AML-193 (cell line): Measurements from ENCODE around the gene TMEM69.
A peak's percentile ranks its signal among the peaks of the same experiment; 100 is the strongest.
"Not testable (repeated sequence)": the region's sequence is repeated elsewhere in the genome, so short reads cannot be mapped to it uniquely, and the experiment has no call there.

Experiments
- DNase-seq, 2 experiments: peaks; one replicate each; lab custom pipeline; 2025; lab: John Stamatoyannopoulos, UW

The TMEM69 gene, protein sequence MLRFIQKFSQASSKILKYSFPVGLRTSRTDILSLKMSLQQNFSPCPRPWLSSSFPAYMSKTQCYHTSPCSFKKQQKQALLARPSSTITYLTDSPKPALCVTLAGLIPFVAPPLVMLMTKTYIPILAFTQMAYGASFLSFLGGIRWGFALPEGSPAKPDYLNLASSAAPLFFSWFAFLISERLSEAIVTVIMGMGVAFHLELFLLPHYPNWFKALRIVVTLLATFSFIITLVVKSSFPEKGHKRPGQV

DNA sequence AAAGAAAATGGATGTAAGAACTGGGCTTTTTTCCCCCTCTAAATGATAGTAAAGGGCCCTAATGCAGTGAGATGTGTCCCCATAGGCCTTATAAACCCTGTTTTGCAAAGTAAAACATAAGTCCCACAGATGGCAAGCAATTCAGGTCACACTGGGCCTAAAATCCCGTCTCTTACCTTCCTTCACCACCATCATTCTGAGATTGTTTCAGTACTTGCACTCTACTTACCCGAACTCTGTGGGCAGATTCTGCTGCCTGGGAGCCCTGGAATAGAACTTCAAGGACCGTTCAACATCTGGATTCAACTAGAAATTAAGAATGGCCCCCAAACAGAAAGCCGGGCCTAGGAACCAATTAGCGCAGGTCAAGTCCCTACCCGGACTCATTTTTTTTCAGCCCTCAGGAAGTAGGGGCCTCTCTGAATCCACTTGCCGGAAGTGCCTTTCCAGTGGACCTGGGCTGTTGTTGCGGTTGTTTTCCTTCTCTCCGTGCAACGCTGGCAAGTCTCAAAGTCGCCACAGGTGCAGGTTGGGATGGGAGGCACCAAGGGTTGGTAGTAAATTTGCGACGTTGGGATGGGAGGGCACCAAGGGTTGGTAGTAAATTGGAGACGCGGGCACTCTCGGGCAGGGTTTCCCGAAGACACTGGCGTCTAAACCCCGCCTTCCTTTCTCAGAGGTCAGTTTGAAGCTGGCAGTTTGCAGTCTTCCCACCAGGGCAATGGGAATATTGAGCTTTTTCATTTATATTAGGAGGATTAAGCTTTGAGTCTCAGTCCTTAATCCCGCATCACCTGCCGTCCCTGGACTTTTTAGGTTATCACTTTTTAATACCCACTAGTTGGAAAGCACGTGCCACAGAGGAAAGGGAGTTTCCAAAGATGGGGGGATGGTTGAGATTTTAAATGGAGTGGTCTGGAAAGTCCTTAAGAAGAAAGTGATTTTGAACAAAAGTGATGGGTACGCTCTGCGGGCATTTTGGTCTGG, at the start of gene TMEM69:
Gene TMEM69 (plus strand): TSS at position 428 of the 987 bp plus-strand sequence. CDS start 2,888 bp downstream, outside the sequence.
- peak; percentile 77 to 81 for DNase-seq

DNA sequence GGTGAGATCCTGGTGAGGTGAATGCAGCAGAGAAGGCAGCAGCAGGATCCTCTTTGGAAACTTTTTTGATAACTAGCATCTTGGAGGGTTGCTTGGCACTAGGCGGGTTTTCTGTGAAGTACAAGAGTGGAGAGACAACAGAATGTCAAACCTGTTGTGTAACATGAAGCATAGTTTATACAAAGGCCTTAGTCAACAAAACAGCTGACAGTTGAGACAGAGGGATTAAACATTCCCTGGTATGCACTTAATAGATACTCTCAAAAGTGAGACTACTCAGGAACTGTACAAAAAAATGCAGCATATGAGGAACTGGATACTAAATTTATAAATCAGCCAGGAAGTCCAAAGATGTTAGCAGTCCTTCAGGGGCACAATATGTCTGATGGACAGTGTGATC, 47.7 kb upstream of the TMEM69 start:
- DNase-seq, result no peak

DNA sequence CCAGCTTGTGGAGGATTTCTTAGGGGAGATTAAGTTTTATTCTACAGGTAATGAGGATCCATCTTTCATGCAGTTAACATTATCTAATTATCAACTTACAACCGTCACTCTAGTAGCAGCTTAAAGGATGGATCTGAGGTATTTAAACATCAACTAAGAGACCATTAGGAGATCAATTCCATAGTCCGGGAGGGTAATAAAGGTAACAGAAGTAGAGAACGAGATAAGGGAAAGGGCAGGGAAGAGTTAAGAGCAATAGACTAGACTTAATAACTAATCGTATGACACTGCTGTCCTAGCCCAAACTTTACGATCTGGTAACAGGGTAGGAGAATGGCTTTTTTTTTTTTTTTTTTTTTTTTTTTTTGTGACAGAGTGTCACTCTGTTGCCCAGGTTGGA, 44.7 kb upstream of the TMEM69 start:
- no peak for DNase-seq

DNA sequence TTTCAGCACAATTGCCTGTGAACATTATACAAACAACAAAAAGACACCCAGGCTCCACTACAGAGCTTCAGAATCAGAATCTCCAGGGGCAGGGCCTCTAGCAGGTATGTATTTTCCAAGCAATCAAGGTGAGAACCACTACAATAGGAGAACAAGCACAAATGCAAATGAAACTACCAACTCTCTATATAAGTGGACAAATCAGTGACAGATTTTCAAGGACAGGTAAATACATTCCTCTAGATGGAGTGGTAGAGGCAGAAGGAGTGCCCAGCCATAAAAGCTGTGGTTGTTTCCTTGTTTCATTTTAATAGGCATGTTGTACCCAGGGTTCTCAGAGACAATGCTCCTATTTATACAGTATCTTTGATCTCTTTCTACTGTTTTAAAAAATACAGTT, 44.0 kb upstream of the TMEM69 start:
- DNase-seq, result no peak

DNA sequence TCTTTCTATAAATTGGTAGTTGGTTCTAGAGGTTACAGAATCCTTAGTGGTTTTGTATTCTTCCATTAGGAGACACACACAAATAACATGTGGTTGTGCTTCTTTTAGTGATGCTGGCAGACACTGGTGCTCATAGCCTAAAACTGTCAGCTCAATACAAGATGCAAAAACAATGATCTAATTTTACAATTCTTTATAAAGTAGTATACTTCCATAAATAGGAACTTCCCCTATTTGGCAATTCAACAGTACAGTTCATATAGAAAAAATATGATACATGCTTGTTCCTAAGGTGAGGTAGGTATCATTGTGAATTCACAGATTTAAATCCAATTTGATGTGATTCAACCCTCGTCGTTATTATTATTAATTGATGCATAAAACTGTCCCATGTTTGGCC, 43.3 kb upstream of the TMEM69 start:
- no peak for DNase-seq

DNA sequence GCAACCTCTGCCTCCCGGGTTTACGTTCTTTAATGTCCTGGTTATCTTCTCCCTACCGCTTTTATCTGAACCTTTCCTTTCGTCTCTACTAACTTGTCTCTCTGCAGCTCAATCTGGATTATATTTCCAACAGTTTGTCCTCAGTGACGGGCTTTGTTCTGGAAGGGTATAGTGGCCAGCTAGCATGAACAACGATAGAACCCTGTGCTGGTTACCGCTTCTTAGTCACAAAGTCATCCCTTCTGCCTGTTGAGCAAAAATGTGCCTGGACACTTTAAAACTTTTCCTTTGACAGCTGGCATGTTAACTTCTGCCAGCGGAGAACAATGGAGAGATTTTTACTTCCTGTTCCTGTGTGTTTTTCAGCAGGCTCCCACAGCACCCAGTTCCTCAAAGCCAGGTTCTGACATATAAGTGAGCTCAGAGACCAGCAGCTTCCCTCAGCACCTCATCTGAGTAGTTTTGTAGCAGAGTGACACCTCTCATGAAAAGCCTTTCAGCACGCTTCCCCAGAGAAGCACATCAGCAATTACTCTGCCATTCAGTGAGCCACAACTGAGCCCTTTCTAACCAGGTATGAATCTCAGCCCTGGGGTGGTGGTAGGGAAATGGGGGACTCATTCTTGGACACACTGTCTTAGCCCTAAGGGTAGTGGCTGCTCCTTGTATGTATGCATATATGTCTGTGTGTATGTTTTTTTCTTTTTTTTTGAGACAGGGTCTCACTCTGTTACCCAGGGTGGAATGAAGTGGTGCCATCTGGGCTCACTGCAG, 40.5 kb upstream of the TMEM69 start:
- DNase-seq, result no peak

DNA sequence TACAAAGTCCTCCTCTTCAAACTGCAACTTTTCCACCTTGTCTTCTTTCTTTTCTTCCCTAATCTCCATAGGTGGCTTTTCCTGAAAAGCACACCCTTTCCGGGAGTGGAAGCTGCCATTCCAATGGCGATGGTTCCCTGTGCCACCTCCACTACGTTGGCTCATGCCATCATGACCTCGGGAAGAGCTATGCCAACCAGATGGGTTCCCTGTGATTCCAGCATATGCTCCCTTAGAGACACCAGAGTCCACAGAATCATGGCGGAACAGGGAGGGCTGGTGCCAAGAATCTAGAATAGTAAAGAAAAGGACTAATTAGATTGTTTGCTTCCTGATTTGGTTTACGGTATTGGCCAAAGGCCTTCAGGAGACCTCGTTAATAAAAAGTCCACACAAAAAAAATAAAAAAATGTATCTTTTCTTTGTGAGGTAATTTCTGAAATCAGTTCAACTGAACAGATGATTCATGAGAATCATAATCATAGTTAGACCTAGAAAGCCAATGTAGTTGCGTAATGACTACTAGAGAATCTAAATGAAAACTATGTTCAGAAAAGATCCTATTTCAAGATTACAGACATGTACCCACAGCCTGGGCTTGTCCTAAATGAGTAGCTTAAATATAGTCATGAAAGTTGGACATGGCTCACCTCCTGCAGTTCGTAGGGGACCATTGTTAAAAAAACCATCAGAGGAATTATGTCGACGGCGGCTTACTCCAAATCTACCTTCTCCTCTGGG, 33.3 kb upstream of the TMEM69 start:
- DNase-seq, result no peak

DNA sequence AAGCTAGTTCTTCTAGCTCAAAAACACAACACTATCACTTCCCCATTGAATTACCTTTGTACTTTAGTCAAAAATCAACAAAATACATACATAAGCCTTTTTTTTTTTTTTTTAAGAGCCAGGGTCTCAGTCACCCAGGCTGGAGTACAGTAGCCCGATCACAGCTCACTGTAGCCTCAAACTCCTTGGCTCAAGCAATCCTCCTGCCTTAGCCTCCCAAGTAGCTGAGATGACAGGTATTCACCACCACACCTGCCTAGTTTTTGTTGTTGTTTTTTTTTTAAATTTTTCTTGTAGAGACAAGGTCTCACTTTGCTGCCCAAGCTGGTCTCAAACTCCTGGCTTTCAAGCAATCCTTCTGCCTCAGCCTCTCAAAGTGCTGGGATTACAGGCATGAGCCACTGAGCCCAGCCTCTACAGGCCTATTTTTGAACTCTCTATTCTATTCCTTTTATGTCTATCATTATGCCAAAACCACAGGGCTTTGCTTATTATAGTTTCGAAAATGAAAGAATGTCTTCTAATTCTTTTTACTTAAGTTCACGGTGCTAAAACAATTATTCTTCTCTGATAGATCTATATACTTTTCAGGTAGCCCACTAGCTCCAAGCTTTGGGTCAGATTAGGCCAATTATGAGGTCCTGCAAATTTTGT, 31.3 kb upstream of the TMEM69 start:
- no peak for DNase-seq

DNA sequence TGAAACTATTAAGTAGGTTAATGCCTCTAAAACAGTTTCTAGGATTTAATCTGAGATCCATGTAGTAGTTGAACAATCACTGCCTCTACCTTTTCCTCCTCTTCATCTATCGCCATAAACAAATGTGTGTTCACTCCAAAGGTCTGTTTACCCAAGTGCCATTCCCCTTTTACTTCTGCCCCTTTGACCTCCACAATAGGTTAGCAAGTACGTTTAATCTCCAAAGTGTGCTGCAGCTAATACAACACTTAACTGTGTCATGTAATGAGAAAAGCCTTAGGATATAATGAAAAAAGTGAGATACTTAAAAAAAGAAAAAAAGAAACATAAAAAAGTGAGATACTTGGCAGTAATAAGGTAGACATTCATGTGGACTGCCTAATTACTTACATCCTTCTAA, 29.8 kb upstream of the TMEM69 start:
- no peak for DNase-seq

DNA sequence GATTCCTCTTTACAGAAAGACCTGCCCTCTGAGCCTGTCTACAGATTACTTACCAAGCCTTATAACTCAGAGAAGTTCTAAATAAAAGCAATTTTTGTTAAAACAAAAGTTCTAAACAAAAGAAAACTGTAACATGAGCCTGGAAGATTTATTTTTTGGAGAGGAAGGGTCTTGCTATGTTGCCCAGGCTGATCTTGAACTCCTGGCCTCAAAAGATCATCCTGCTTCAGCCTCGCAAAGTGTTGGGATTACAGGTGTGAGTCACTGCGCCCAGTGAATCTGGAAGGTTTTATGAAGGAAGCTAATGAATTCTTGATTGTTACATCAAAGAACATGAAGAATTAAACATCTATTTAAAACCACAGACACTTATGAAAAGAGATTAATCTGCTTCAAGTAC, 28.8 kb upstream of the TMEM69 start:
- no peak for DNase-seq

DNA sequence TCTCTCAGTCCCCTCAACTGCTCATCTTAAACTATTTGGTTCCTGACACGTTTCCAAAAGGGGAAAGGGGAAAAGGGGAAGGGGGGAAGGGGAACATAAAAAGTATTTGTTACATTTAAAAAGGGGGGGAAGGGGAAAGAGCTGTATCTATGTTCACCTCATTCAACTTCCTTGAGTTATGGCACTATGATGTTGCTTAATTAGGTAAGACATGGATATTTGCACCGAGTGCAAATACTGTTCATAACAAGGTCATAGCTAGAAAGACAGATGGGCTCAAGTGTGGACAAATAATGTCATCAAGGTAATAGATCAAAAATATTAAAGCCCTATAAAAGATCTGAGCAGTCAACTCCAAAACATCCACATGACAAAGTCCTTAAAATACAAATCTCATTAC, 27.6 kb upstream of the TMEM69 start:
- no peak for DNase-seq

DNA sequence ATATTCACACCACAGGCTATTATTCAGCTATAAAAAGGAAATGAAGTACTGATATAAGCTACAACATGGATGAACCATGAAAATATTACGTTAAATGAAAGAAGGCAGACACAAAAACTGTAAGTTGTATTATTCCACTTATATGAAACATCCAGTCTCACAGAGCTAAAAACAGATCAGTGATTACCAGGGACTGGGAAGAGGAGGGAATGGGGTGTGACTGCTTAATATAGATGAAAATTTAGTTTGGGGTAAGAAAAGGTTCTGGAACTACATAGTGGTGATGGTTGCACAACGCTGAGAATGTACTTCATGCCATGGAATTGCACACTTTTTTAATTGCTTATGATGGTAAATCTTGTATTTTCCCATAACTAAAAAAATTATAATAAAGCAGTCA, 21.1 kb upstream of the TMEM69 start:
- no peak for DNase-seq

DNA sequence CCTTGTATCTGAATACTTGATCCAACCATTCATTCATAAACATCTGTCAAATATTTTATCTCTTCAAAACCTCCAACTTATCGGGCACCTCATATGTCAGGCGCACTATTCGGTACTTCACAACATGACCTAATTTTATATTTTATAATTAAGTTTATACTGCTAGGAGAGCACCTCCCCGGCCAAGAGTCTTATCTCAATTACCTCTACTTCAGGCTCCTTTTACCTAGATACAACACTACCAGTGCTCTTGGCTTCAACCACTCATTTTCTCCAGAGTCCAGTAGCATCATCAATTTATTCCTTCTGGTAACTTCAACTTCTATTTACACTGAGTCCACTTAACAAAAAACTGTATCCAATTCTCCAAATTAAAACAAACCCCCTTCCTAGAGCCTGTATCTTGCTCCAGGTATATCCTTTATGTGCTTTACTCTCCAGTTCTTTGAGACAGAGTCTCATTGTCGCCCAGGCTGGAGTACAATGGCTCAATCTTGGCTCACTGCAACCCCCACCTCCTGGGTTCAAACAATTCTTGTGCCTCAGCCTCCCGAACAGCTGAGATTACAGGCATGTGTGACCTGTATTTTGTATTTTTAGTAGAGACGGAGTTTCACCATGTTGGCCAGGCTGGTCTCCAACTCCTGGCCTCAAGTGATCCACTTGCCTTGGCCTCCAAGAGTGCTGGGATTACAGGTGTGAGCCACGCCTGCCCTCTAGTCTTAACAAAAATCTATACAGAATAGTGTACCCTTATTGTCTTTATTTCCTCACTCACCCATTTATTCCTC, 20.5 kb upstream of the TMEM69 start:
- no peak for DNase-seq

DNA sequence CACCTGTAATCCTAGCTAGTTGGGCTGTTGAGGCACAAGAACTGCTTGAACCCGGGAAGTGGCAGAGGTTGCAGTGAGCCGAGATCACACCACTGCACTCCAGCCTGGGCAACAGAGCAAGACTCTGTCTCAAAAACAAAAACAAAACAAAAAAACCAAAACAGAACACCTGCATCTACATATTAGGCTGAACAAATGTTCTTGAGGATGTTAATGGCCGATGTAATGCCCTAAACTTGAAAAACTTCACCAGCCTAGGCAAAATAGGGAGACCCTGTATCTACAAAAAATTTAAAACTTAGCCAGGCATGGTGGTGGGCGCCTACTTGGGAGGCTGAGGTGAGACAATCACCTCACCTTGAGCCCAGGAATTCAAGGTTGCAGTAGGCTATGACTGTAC, 19.5 kb upstream of the TMEM69 start:
- DNase-seq, result no peak

DNA sequence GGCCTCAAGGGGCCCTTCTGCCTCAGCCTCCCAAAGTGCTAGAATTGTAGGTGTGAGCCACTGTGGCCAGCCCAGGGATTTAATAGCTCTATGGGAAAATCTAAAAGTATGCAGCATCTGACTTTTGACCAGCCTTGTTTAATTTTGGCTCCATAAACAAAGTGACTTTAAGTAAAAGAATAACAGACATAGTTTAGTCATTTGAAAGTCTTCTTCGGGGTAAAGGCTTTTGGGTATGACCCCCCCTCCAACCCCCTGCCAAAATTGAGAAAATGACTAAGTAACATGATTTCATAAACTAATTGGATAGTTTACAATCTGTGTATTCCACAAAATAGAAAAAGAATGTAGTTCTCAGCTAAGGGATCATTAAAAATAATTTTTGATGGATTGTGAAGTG, 18.6 kb upstream of the TMEM69 start:
- no peak for DNase-seq

DNA sequence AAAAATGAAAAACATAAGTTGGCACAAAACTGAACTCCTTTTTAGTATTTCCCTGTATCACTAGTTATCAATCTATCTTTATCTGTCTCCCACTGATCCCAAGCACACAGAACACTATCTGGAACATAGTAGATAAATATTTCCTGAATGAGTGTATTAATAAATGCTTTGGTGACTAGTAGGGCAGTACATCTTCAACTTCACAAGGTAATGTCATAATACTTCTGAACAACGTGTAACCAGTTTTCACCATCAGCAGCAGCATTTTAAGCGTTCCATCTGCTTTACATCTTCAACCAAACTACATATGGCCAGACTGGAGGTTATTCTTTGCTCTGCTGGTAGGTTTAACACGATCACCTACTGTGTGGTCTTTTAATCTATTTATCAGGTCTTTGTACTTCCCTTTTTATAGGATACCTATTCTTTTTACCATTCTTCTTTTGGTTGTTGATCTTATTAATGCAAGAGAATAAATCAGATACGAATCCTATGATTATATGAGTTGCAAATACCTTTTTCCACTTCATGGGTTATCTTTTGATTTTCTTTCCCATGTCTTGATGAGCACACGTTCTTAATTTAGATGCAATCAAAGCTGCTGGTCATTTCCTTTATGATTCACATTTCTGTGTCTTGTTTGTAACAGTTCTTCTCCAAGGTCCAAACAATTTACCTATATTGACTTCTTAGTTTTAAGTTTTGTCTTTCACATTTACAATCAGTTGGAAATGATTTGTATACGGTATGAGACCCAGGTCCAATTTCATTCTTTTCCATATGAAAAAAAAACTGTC, 17.9 kb upstream of the TMEM69 start:
- DNase-seq, result no peak

DNA sequence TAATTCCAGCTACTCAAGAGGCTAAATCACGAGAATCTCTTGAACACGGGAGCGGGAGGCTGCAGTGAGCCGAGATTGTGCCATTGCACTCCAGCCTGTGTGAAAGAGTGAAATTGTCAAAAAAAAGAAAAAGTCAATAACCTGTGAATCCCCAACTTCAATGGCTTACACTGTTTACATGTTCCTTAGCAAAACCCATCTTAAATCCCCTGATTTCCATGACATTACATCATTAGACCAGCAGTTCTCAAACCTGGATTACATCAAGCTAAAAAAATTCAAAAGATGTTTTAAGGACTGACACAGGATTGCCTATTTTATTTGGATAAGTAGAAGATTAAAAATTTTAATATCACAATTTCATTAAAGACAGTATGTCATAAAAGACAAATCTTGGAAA, 14.0 kb upstream of the TMEM69 start:
- no peak for DNase-seq

DNA sequence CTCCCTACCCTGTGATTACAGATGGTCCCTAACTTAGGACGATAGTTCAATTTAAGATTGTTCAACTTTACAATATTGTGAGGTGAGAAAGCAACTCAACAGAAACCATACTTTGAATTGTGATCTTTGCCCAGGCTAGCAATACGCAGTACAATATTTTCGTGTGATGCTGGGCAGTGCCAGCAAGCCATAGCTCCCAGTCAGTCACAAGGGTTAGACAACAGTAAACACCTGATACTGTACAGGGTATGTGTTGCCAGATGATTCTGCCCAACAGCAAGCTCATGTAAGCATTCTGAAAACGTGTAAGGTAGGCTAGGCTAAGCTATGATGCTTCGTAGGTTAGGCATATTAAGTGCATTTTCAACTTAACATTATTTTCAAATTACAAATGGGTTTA, 13.5 kb upstream of the TMEM69 start:
- DNase-seq, result no peak

DNA sequence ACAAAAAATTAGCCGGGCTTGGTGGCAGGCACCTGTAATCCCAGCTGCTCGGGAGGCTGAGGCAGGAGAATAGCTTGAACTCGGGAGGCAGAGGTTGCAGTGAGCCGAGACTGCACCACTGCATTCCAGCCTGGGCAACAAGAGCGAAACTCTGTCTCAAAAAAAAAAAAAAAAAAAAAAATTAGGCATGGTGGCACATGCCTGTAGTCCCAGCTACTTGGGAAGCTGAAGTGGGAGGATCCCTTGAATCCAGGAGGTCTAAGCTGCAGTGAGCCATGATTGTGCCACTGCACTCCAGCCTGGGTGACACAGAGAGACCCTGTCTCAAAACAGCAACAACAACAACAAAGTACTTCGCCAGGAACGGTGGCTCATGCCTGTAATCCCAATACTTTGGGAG, 11.4 kb upstream of the TMEM69 start:
- DNase-seq, result not testable (repeated sequence)
